B cell (primary cell): ENCODE data around the gene BOD1. TPM values are rescaled to one million over a fixed set of nuclear protein-coding genes. Genes with fewer than 3 reads are reported as not detected.

Experiments
- ATAC-seq: fragments of 200-7000 bp; cut with Tn5 transposase; one replicate; pipeline ENCODE4 v1.10.0; 2021; ENCODE audit warnings: low read depth, mild to moderate bottlenecking, moderate number of reproducible peaks, moderate library complexity
- CTCF ChIA-PET: fragments of 350-600 bp; sonication (Branson Sonifier 250); formaldehyde crosslinking; loops from one replicate; lab custom pipeline; 2021; ENCODE audit warnings: antibody characterized with exemption, inconsistent platforms; lab: Charles Lee
- POLR2A ChIA-PET: fragments of 350-600 bp; sonication (Branson Sonifier 250); formaldehyde crosslinking; loops from one replicate; lab custom pipeline; 2021; ENCODE audit warnings: antibody characterized with exemption; lab: Charles Lee
- DNase-seq: peaks from one replicate; pipeline ENCODE4 v3.0.0; 2013
- H2AFZ ChIP-seq: 2 replicates; pipeline ENCODE4 v1.6.1; 2012; ENCODE audit warnings: mild to moderate bottlenecking, low read depth, low read length; ENCODE audit not compliant: insufficient read depth, poor library complexity, severe bottlenecking
- H3K27ac ChIP-seq, 2 donors: 1 replicate in 1 of 2; 2 replicates in 1 of 2; pipeline ENCODE4 v1.5.1; 2012 to 2013; ENCODE audit warnings: low read length in 2 of 2, mild to moderate bottlenecking in 2 of 2, moderate library complexity in 1 of 2
- H3K27me3 ChIP-seq, 4 experiments: fragments of 200-600 bp in 1 of 4; sonication (generic) in 1 of 4; replicated peaks in 1 of 4; 1 replicate in 2 of 4; 2 replicates in 2 of 4; pipeline versions ENCODE4 v1.6.1 to v1.7.0; 2013 to 2016; ENCODE audit warnings: low read length in 3 of 4, mild to moderate bottlenecking in 2 of 4, mixed read lengths in 1 of 4, moderate library complexity in 1 of 4; ENCODE audit not compliant: insufficient read depth in 4 of 4, control insufficient read depth in 3 of 4; ENCODE audit errors: control extremely low read depth in 1 of 4
- H3K36me3 ChIP-seq, 2 experiments: replicated peaks in 1 of 2; 1 replicate in 1 of 2; 2 replicates in 1 of 2; pipeline versions ENCODE4 v1.6.1 to v1.7.1; 2013; ENCODE audit warnings: low read length in 1 of 2; ENCODE audit not compliant: insufficient read depth in 2 of 2, control insufficient read depth in 1 of 2; ENCODE audit errors: control extremely low read depth in 1 of 2, extremely low read depth in 1 of 2
- H3K4me1 ChIP-seq, 2 donors: fragments of 200-600 bp in 1 of 2; sonication (generic) in 1 of 2; 1 replicate in 1 of 2; 2 replicates in 1 of 2; pipeline versions ENCODE4 v1.5.1 to v1.6.1; 2013 to 2017; ENCODE audit warnings: low read length in 2 of 2; ENCODE audit not compliant: control insufficient read depth in 2 of 2, insufficient read depth in 2 of 2
- H3K4me2 ChIP-seq: replicated peaks from 2 replicates; pipeline ENCODE3; 2012; ENCODE audit warnings: mild to moderate bottlenecking, low read depth, low read length; ENCODE audit not compliant: poor library complexity, severe bottlenecking
- H3K4me3 ChIP-seq, 5 experiments: fragments of 200-600 bp in 1 of 5; sonication (generic) in 1 of 5; 1 replicate in 3 of 5; 2 replicates in 2 of 5; pipeline versions ENCODE4 v1.5.1 to v1.7.0; 2011 to 2016; ENCODE audit warnings: low read length in 4 of 5, mild to moderate bottlenecking in 4 of 5, low read depth in 2 of 5, control low read depth in 1 of 5, moderate library complexity in 1 of 5; ENCODE audit not compliant: insufficient read depth in 1 of 5; ENCODE audit errors: control extremely low read depth in 1 of 5, extremely low read depth in 1 of 5
- H3K79me2 ChIP-seq: fragments of 200-600 bp; sonication (generic); one replicate; pipeline ENCODE4 v1.6.0; 2016; ENCODE audit warnings: low read length; ENCODE audit not compliant: control insufficient read depth, insufficient read depth
- H3K9ac ChIP-seq: fragments of 200-600 bp; sonication (generic); 2 replicates; pipeline ENCODE4 v1.6.1; 2017; ENCODE audit warnings: mild to moderate bottlenecking, low read length, moderate library complexity
- H3K9me3 ChIP-seq, 3 donors: one replicate each; pipeline versions ENCODE4 v1.6.1 to v1.7.1; 2013; ENCODE audit warnings: low read length in 2 of 3; ENCODE audit not compliant: control insufficient read depth in 2 of 3, insufficient read depth in 1 of 3; ENCODE audit errors: control extremely low read depth in 1 of 3
- H4K20me1 ChIP-seq: 2 replicates; pipeline ENCODE4 v1.6.0; 2012; ENCODE audit warnings: mild to moderate bottlenecking, low read length; ENCODE audit not compliant: insufficient read depth, control insufficient read depth, poor library complexity, severe bottlenecking
- H3K27ac Mint-ChIP-seq: one replicate; pipeline ENCODE4 v1.8.0; 2021; ENCODE audit warnings: mixed read lengths
- H3K27me3 Mint-ChIP-seq: one replicate; pipeline ENCODE4 v1.8.0; 2021; ENCODE audit warnings: mixed read lengths
- H3K4me1 Mint-ChIP-seq: one replicate; pipeline ENCODE4 v1.8.0; 2021; ENCODE audit warnings: mixed read lengths
- H3K4me3 Mint-ChIP-seq: one replicate; pipeline ENCODE4 v1.8.0; 2021; ENCODE audit warnings: mixed read lengths
- H3K9me3 Mint-ChIP-seq: one replicate; pipeline ENCODE4 v1.8.0; 2022; ENCODE audit warnings: mixed read lengths; ENCODE audit not compliant: insufficient read depth
- CTCF ChIP-seq: fragments of 200-600 bp; IDR thresholded peaks from one replicate; pipeline ENCODE4 v1.8.0; 2022; ENCODE audit warnings: antibody characterized with exemption, mild to moderate bottlenecking
- EZH2 ChIP-seq: IDR thresholded peaks from 2 replicates; pipeline ENCODE4 v1.6.1; 2012; ENCODE audit warnings: borderline replicate concordance, low read depth, mild to moderate bottlenecking, moderate library complexity, low read length; ENCODE audit not compliant: insufficient read depth, poor library complexity, severe bottlenecking
- whole genome bisulfite sequencing: methylation state at CpG from one replicate; pipeline ENCODE4 v1.1.5; 2013; ENCODE audit warnings: missing lambda C conversion rate; ENCODE audit not compliant: insufficient coverage; 5-methylcytosine and 5-hydroxymethylcytosine counted together
- intact Hi-C: fragments of 100-400 bp; cut with micrococcal nuclease; formaldehyde crosslinking; loops from one replicate; pipeline ENCODE4 v1.10.0; 2022
- polyA plus RNA-seq: library from polyadenylated mRNA; depleted of rRNA; stranded (reverse); fragments of >200 nt; gene quantifications from 2 replicates; pipeline ENCODE4 v1.2.3, GENCODE V29; 2012
- total RNA-seq, 2 donors: library from RNA; stranded (reverse); fragments of 120-200 nt in 1 of 2; gene quantifications; 1 replicate in 1 of 2; 2 replicates in 1 of 2; pipeline versions ENCODE4 v1.2.3 to v1.2.4, GENCODE V29; 2013 to 2022

Gene BOD1
- total and polyA plus RNA-seq, 2 donors (not counting 1 experiment from before 2014, with no cell fraction given): 15.1 to 34.7 TPM

DNA sequence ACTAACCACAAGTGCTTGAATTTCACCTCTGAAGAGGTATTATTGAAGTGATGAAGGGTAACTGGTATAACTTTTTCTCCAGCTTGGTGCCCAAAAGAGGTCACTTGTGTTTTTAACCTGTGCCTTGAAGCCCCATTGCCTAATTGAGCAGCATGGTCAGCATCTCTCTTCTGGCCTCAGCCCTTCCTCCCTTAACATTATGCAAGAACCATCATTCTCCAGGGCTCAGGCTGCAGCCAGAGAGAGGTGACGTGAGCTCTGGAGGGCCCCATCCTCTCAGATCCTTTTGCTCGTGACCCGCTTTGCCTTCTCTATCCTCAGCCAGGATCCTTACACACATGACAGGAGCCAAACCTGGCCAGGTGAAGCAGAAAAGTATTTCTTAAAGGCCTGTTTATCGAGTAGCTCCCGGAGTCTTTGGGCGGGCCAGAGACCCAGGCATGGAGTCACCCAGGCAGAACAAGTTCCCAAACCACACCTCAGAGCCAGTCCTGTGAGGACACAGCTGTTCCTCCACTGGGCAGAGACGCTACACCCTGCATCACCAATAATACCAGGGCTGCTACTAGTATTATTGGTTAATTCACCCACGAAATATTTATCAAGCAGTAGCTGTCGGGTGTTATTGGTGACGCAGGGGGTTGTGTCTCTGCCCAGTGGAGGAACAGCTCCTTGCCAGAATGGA, 29.6 kb upstream of the BOD1 start:
- no peak for DNase-seq
- peaks cover 12% of the 10 kb centered on the region for H3K4me1 Mint-ChIP-seq
- intact Hi-C loops: no loop called here
- ATAC-seq: no peak
- WGBS: 98% methylated on average over 9 of the region's 10 CpGs
- Histone ChIP-seq H3K9ac (no peak overlapping the region), H3K4me1 (peaks cover 5 to 8% of the 10 kb centered on the region in 2 donors), H4K20me1 (no peaks in the 10 kb centered on the region), H2AFZ (no peak overlapping the region), H3K4me3 (no peak overlapping the region), H3K27ac (no peak overlapping the region), H3K4me2 (no peak overlapping the region), H3K79me2 (no peaks in the 10 kb centered on the region), H3K36me3 (no peaks in the 10 kb centered on the region), H3K9me3 (no peaks in the 10 kb centered on the region), H3K27me3 (no peaks in the 10 kb centered on the region)
- H3K27me3 Mint-ChIP-seq: peaks cover 8% of the 10 kb centered on the region
- H3K9me3 Mint-ChIP-seq: no peaks in the 10 kb centered on the region
- ChIA-PET CTCF (interaction anchor here (2.8 kb wide), 1 partner anchor 9 kb away, joined by 10 read pairs; no protein-coding TSS in a partner anchor), POLR2A (no interaction called here)
- no peak overlapping the region for H3K27ac Mint-ChIP-seq
- no peak for TF ChIP-seq EZH2
- TF ChIP-seq CTCF: no peak
- no peak overlapping the region for H3K4me3 Mint-ChIP-seq

DNA sequence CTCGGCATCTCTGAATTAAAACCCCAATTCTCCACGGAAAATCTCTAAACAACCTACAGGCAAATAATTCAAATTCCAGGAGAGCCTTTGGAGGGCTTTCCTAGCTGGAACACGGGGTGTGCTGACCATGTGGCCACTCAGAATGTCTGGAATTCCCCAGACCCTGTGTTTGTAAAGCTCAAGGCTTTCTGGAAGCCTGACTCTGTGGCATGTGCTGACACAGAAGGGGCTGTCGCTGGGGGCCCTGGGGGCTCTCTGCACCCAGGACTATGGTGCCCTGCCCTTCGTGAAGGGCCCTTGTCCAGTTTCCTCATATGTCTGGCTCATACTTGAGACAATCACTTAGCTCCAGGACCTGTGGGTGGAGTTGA, 29.0 kb upstream of the BOD1 start:
- no peaks in the 10 kb centered on the region for H4K20me1 ChIP-seq
- H3K79me2 ChIP-seq: no peaks in the 10 kb centered on the region
- H3K9me3 ChIP-seq: no peaks in the 10 kb centered on the region
- Mint-ChIP-seq H3K4me3 (no peak overlapping the region), H3K4me1 (peaks cover 12% of the 10 kb centered on the region), H3K27me3 (peaks cover 8% of the 10 kb centered on the region), H3K27ac (no peak overlapping the region), H3K9me3 (no peaks in the 10 kb centered on the region)
- H2AFZ ChIP-seq: no peak overlapping the region
- no peak overlapping the region for H3K4me2 ChIP-seq
- ChIA-PET CTCF (interaction anchor here (2.8 kb wide), 1 partner anchor 10 kb away, joined by 10 read pairs; no protein-coding TSS in a partner anchor), POLR2A (no interaction called here)
- ATAC-seq (no peak), DNase-seq (no peak)
- no peaks in the 10 kb centered on the region for H3K36me3 ChIP-seq
- WGBS: 94% methylated on average over 5 of the region's 5 CpGs
- H3K4me3 ChIP-seq: no peak overlapping the region
- no peak overlapping the region for H3K9ac ChIP-seq
- peaks cover 8% of the 10 kb centered on the region in 2 donors for H3K4me1 ChIP-seq
- intact Hi-C loops: no loop called here
- TF ChIP-seq EZH2 (no peak), CTCF (no peak)
- H3K27me3 ChIP-seq: no peaks in the 10 kb centered on the region
- H3K27ac ChIP-seq: no peak overlapping the region
